ENCODE results near the gene SYS1. TPM values are rescaled to one million over a fixed set of nuclear protein-coding genes. Genes with fewer than 3 reads are reported as not detected.

SYS1 gene
- total and polyA plus RNA-seq, 2 of the 8 experiments (the other 6 are each of a cell fraction or from before 2014, with no cell fraction given), result 19.6 to 50.8 TPM

GRCh38 chr20:45367126-45367525 is 4.2 kb downstream of the SYS1 start:
- TF ChIP-seq SP1 (IDR thresholded peaks at IDR 0.05; ENCODE audit: low read depth, low read length) (no peak), CHD1 (IDR thresholded peaks at IDR 0.05; ENCODE audit: low read depth, low read length) (no peak), PHF8 (conservative IDR thresholded peaks at IDR 0.05; ENCODE audit: low read depth, low read length) (no peak), RXRA (IDR thresholded peaks at IDR 0.05; ENCODE audit: insufficient read depth, low read depth, low read length) (no peak), TAF7 (optimal IDR thresholded peaks at IDR 0.05; ENCODE audit: borderline replicate concordance, low read depth, low read length) (no peak), TEAD4 (IDR thresholded peaks at IDR 0.05; ENCODE audit: low read depth, low read length) (no peak), YY1 (IDR thresholded peaks at IDR 0.05; ENCODE audit: low read depth, low read length) (no peak), EGR1 (IDR thresholded peaks at IDR 0.05; ENCODE audit: borderline replicate concordance, low read depth, low read length) (no peak), ASH2L (IDR thresholded peaks at IDR 0.05; ENCODE audit: low read length) (no peak), SIN3A (conservative IDR thresholded peaks at IDR 0.05 in 1 of 2, IDR thresholded peaks at IDR 0.05 in 1 of 2; ENCODE audit: low read depth in 1 of 2, low read length in 2 of 2) (no peak), BACH1 (IDR thresholded peaks at IDR 0.05; ENCODE audit: low read length) (no peak), SRF (IDR thresholded peaks at IDR 0.05; ENCODE audit: low read depth, low read length) (no peak), SIRT6 (IDR thresholded peaks at IDR 0.05; ENCODE audit: low read length) (no peak)
- no peak overlapping the region for H4K5ac ChIP-seq (ENCODE audit: insufficient read length, low read depth, low read length)
- H3K36me3 ChIP-seq (ENCODE audit: control insufficient read depth in 2 of 4, insufficient read depth in 4 of 4, low read length in 3 of 4), result peaks cover 3 to 12% (median 6%) of the 10 kb centered on the region in 4 experiments; a peak in 6 of 8 replicates
- H3K23ac ChIP-seq (ENCODE audit: insufficient read length), result no peak overlapping the region
- H2BK5ac ChIP-seq (ENCODE audit: low read depth, low read length), result no peak overlapping the region
- H2BK20ac ChIP-seq (ENCODE audit: low read length), result no peak overlapping the region
- H4K8ac ChIP-seq (ENCODE audit: extremely low read depth, insufficient read depth, low read length), result no peak overlapping the region
- H2BK12ac ChIP-seq (ENCODE audit: low read depth, low read length), result no peak overlapping the region
- H3K4ac ChIP-seq (replicated peaks; ENCODE audit: insufficient read length, low read depth, low read length), result no peak overlapping the region
- no peak overlapping the region for H2AFZ ChIP-seq (ENCODE audit: low read length)
- peaks cover 0 to 13% of the 10 kb centered on the region in 2 experiments; a peak in 2 of 4 replicates for H3K79me2 ChIP-seq (ENCODE audit: control insufficient read depth in 1 of 2, insufficient read depth in 2 of 2, low read length in 2 of 2)
- FAIRE-seq (no peak), DNase-seq (ENCODE audit: low read depth in 1 of 2, low spot score in 2 of 2) (no peak)
- H3K4me3 ChIP-seq (ENCODE audit: extremely low read depth in 1 of 4, insufficient read depth in 2 of 4, low read depth in 3 of 4, low read length in 4 of 4), result no peak overlapping the region
- ChIA-PET CTCF (ENCODE audit: partially characterized antibody) (interaction anchor here (0.8 to 11.9 kb wide), 8 partner anchors 10 to 83 kb away, joined by 3 to 186 read pairs (median 4); no protein-coding TSS in a partner anchor), POLR2A (ENCODE audit: partially characterized antibody) (interaction anchor here (1.3 to 1.4 kb wide), 2 partner anchors 9 to 49 kb away, joined by 3 read pairs; partner anchors contain the start of gene PIGT)
- peaks cover 1 to 7% (median 5%) of the 10 kb centered on the region in 4 experiments; a peak in 6 of 7 replicates for H3K4me1 ChIP-seq (replicated peaks in 1 of 4; ENCODE audit: control insufficient read depth in 3 of 4, insufficient read depth in 4 of 4, low read length in 3 of 4)
- peaks cover 0 to 8% of the 10 kb centered on the region in 2 experiments for H4K20me1 ChIP-seq (replicated peaks in 1 of 2; ENCODE audit: control insufficient read depth in 1 of 2, insufficient read depth in 2 of 2, low read length in 2 of 2)
- H3K14ac ChIP-seq (ENCODE audit: insufficient read length), result no peak overlapping the region
- H3K23me2 ChIP-seq (ENCODE audit: low read depth, low read length), result peaks cover 7% of the 10 kb centered on the region
- H3K27me3 ChIP-seq (replicated peaks in 1 of 4; ENCODE audit: control insufficient read depth in 3 of 4, extremely low read depth in 1 of 4, insufficient read depth in 3 of 4, low read length in 3 of 4), result no peaks in the 10 kb centered on the region
- H2BK120ac ChIP-seq (replicated peaks; ENCODE audit: low read depth, low read length), result no peak overlapping the region
- H4K91ac ChIP-seq (replicated peaks; ENCODE audit: insufficient read length, low read length), result no peak overlapping the region
- H3K9me3 ChIP-seq (ENCODE audit: insufficient read depth in 2 of 2, low read depth in 1 of 2, low read length in 1 of 2), result no peaks in the 10 kb centered on the region
- no peak overlapping the region for H3K56ac ChIP-seq (replicated peaks; ENCODE audit: insufficient read length, low read depth, low read length)
- no peak overlapping the region for H3K4me2 ChIP-seq (ENCODE audit: insufficient read depth in 1 of 2, low read depth in 2 of 2, low read length in 2 of 2)
- H2AK5ac ChIP-seq (ENCODE audit: low read depth, low read length), result no peak overlapping the region
- H3K18ac ChIP-seq (ENCODE audit: extremely low read depth, low read length), result no peak overlapping the region
- peaks cover 6% of the 10 kb centered on the region; the same call in 1 of the 2 replicates for H3K79me1 ChIP-seq (ENCODE audit: low read depth, low read length)
- H3K9ac ChIP-seq (replicated peaks in 1 of 4; ENCODE audit: extremely low read depth in 1 of 4, low read depth in 3 of 4, low read length in 3 of 4), result no peak overlapping the region
- H2BK15ac ChIP-seq (ENCODE audit: low read length), result no peak overlapping the region
- no peak overlapping the region for H3K27ac ChIP-seq (ENCODE audit: low read depth, low read length)

Measured in H1 (cell line).